ENCODE results near the gene CAMKK1.
"Not testable (repeated sequence)": the region's sequence is repeated elsewhere in the genome, so short reads cannot be mapped to it uniquely, and the experiment has no call there.

The CAMKK1 gene

DNA sequence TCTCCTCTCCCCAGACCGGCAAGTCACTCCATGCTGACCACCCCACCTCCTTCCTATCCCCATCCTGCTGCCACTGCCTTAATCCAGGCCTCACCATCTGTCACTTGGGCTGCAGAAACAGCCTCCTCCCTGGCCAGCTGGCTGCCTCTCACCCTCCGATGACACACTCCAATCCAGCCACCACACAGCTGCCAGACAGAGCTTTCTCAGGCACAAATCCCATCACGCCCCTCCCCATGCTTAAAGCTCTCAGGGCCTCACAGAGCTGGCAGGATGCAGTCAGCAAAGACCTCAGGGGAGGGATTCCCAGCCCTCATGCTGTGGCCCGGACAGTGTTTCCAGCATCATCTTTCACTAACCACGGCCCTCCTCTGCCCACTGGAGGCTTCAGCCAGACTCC is 13.7 kb downstream of the CAMKK1 start:
- no peak for DNase-seq (ENCODE audit: low read depth in 2 of 2)

DNA sequence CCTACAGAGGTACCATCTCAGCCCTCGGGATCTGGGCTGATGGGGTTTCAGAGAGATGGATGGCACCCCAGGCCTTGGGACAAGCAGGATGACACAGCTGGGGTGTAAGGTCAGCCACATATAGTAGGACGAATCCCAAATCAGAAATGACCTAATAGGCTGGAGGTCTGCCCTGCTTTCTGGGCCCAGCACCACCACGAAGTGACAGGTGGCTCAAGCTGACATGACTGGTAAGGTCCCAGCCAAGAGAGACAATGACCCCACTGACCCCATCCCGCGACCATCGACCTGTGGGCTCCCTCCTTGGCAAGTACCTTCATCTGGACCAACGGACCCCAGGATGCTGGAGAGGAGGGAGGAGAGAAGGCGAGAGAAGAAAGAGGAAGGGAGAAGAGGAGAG is 15.6 kb downstream of the CAMKK1 start:
- no peak for DNase-seq (ENCODE audit: low read depth in 2 of 2)

DNA sequence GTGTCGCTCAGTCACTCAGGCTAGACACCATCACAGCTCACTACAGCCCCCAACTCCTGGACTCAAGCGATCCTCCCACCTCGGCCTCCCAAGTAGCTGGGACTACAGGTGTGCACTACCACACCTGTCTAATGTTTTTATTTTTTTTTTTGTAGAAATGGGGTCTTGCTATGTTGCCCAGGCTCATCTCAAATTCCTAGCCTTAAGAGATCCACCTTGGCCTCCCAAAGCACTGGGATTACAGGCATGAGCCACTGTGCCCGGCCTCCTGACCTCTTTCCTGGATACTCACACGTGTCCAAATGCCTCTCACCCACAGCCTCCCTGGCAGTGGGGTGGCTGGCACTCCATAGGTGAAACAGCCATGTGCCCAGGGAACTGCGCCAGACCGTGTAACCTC is 17.5 kb downstream of the CAMKK1 start:
- no peak for DNase-seq (ENCODE audit: low read depth in 2 of 2)

DNA sequence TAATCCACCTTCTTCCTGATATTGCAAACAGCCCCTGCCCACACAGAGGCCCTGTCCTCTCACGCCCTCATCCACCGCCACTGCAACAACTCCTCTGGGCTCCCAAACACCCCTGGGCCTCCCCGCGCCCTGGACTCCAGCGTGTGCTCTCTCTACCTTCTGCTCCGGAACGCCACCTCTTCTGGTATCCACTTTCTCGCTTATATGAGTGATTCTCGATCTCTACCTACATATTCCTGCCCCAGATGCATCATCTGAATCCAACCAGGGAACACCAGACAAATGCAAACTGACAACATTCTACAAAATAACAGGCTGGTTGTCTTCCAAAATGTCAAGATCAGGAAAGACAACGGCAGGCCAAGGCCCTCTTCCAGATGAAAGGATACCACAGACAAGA is 19.0 kb downstream of the CAMKK1 start:
- DNase-seq (ENCODE audit: low read depth in 2 of 2) = no peak

DNA sequence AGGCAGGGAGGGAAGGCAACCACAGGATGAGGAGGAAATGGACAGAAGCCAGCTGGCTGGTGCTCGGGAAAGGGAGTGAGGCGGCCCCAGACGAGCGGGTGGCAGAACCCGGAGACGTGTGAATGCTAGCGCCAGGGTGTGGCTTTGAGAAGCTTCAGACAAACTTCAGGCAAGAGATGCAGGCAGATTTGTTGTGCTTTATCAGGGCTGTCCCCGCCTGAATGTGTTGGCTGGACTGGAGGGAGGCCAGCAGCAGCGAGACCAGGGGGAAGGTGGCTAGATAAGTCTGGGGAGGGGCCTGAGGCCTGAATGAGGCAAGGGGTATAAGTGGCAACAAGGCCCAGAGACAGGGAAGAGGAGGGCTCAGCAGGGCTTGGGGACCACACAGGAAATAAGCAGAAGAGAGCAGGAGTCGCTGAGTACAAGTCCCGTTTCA is 22.0 kb downstream of the CAMKK1 start:
- no peak for DNase-seq (ENCODE audit: low read depth in 2 of 2)

DNA sequence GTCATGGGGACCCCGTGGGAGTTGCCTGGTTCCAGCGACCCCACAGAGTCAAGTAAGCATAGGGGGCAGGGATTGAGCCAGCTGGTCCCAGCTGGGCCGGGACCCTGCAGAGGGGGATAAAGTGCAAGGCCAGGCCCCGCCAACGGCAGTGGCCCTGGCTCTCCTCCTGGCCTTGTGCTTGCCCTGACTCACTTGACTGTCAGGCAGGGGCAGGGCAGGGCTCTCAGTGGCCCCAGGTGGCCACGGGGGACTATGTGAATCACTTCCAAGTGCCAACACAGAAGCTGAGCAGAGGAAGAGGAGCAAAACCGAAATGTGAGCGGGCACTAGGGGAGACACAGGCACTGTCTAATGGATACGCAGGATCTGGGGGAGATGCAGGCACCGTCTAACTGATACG is 25.2 kb downstream of the CAMKK1 start:
- DNase-seq (ENCODE audit: low read depth in 2 of 2) = no peak

DNA sequence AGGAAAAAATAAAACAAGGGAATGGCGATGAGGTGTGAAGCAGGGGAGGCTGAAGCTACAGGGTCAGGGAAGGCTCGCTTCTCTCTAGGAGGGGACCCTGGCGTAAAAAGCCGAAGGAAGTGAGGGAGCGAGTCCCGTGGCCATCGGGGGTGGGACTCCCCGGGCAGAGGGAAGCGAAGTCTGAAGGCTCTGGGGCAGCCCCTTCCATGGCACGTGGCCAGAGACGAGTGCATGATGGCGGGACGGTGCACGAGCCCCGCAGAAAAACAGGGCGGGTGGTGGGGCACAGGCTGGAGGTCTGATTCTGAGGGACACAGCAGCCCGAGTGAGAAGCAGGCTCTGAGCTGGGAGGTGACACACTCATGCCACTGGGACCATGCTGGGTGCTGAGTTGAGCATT is 25.7 kb downstream of the CAMKK1 start:
- DNase-seq (ENCODE audit: low read depth in 2 of 2) = no peak

DNA sequence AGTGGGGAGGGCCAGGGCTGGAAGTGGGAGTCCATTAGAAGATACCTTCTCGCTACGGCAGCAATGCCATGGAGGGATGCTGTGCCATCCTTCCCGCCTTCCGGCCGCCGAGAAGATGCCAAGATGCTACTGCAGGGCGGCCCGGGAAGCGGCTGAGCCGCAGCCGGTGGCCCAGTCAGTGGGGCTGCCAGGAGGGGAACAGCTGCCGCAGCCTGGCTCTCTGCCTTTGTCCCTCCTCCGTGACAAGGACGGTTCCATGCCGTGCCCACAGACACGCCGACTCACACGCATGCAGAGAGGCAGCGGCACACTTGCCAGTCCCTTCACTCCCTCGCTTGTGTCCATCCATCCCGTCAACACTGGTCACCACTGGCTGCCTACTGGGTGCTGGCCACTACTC is 26.6 kb downstream of the CAMKK1 start:
- DNase-seq (ENCODE audit: low read depth in 2 of 2) = no peak

DNA sequence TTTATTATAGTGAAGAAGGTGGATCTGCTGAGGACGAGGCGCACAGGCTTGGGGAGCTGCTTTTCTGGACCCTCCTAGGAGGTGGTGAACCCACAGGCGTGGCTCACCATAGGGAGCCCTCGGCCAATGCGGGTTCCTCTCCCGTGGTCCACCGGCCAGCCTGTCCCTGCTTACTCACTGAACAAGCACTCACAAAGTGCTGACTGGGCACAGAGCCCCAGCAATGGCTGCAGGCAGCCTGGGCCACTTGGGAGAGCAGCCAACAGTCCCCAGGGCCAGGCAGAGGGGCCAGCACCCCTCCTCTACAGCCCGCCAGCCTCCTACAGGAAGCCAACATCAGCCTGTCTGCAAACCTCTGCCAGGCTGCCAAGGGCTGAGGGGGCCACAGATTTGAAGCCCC is 27.7 kb downstream of the CAMKK1 start:
- DNase-seq (ENCODE audit: low read depth in 2 of 2) = no peak

DNA sequence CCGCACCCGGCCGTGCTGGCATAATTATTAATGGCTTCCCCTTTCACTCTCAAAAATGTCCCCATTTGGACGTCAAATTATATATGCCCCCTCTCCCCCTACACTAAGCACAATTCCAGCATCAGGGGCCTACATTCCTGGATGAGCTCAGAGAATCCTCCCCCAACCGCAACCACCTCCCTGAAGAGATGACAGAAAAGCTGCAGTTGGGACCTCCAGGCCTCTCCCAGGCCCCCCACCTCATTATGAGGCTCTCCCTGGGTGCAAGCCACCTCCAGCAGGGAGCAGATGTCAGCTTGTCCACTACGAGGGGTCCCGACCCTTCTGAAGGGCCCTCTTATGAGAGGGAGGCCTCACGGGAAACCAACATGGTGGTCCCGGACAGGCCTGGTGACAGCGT is 28.3 kb downstream of the CAMKK1 start:
- no peak for DNase-seq (ENCODE audit: low read depth in 2 of 2)

DNA sequence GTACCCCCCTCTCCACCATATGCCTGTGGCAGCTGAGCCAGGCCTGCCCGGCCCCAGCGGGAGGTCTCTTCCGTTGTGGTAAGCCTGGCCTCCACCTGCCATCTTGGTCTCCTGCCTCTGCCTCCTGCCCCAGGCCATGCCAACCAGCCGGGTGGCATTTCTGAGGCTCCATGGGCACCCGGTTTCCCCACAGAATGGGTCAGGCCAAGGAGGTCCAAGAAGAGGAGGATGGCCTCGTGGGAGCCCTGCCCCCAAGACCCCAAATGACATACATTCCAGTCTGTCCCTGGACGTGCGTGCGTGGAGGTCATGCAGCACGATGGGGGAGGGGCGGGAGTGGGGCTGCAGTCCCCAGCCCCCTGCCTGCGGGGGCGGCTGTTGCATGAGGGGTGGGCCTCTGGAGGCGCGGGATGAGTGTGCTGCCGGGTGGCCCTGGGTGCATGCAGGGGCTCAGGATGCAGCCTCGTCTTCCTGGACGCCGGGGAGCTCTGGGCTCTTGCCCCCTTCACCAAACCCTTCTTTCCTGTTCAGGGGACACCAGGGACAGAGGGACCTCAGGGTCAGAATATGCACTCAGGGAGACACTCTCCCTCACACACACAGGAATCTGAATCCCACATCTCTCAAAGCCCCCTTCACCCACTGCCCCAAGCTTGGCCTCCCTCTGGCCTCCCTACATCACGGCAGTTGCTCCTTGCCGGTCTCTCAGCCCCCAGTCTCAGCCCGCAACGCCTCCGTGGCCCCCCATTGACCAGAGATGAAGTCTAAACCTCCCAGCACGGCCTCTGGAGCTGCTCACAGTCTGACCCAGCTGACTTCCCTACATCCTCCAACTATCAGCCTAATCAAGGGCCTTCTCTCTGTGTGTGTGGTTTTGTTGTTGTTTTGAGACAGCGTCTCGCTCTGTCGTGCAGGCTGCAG is 30.8 kb downstream of the CAMKK1 start:
- no peak for DNase-seq (ENCODE audit: low read depth in 2 of 2)

DNA sequence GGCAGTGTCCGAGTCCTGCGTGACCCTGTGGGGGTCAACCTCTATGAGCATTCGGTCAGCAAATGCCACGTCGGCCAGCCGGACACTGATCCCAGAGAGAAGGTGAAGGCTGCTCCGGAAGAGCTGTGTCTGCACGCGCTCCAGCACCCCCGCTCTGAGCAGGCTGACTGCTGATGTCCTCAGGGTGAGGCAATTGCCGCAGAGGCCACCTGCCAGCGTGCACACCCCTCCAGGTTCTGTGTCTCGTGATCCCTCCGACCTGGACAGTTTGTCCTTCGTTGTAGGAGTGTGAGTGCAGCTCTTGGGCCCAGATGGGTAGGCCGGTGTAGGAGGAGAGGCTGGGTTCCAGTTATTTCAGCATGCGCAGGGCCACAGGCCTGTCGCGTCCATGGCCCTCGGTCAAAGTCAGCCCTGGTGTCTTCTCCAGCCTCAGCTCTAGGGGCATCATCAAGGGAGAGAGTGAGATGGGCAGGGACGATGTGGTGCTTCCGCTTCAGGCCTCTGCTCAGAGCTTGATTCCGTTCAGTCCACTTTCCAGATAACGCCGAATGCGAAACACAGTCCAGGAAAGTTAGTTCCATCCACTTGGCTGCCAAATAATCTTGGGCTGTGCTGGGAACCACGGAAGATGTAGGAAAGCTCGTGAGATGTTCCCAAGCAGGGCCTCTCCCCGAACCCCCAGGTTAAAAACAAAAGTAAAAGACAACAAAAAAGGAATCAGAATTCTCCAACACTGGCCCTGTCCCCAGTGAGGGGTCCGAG is 31.7 kb downstream of the CAMKK1 start:
- no peak for DNase-seq (ENCODE audit: low read depth in 2 of 2)

DNA sequence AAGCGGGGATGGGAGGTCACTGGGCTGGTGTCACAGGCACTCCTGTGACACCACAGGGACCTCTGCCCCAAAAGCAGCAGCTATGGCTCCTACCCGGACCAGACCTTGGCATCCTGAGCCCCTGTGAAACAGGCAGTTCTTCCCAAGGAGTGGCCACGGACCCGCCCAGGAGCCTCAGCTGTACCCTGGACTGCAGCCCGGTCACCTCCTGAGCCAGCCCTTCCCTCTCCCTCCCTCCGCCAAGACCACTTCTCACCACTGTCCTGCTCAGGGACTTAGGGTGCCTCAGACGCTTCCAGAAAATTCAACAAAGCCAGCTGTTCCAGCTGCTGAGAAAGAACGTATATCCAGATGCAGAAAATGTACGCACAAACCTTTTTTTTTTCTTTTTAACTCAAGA is 32.9 kb downstream of the CAMKK1 start:
- DNase-seq (ENCODE audit: low read depth in 2 of 2) = no peak

DNA sequence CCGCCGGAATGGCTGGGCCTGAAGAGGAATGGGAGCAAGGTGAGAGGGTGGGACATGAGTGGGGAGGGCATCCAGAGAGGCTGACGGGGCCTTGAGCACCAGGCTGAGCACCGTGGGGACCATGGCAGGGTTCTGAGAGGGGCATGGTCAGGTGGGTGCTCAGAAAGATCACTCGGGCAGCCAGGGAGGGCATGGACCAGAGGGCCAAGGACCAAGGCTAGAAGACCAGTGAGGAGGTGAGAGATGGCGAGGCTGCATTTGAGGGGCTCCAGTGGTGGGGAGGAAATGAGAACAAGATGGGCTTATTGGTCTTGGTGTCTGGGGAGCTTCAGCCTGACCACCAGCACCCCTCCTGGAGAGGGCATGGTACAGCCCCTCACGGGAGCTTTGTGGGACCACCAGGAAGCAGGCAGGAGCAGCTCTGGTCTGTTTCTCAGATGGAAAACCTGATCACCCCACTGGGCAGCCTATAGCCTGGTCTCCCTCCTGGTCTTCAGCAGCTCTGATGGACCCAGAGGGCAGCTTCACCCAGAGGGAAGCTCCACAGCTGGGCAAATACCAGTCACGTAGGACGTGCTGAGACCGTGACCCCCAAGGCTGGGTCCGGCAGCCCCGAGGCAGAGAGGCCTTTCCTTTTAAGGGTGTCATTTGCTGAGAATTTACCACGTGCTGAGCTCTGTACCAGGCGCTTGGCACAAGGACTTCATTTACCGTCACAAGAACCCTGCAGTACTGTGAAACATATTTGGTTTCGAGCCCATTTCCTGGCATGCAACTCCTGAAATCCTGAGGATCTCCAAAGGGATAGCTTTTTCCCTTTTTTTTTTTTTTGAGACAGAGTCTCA is 35.4 kb downstream of the CAMKK1 start:
- DNase-seq (ENCODE audit: low read depth in 2 of 2) = no peak

DNA sequence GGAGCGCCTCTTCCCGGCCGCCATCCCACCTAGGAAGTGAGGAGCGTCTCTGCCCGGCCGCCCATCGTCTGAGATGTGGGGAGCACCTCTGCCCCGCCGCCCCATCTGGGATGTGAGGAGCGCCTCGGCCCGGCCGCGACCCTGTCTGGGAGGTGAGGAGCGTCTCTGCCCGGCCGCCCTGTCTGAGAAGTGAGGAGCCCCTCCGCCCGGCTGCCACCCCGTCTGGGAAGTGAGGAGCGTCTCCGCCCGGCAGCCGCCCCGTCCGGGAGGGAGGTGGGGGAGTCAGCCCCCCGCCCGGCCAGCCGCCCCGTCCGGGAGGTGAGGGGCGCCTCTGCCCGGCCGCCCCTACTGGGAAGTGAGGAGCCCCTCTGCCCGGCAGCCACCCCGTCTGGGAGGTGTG is 38.6 kb downstream of the CAMKK1 start:
- DNase-seq (ENCODE audit: low read depth in 2 of 2) = not testable (repeated sequence)

DNA sequence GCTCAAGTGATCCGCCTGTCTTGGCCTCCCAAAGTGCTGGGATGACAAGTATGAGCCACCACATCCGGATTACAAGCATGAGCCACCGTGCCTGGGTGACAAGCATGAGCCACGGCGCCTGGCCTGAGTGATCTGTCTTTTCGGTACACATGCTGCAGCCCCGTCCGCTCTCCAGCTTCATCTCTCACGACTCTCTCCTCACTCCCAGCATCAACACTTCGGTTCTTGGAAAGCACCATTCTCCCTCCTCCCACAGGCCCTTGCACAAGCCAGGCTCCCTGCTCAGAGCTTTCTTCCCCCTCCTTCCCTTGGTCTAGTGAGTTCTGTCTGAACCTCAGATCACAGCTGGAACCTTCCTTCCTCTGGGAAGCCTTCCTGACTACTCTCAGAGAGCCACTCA is 40.3 kb downstream of the CAMKK1 start:
- DNase-seq (ENCODE audit: low read depth in 2 of 2) = no peak

DNA sequence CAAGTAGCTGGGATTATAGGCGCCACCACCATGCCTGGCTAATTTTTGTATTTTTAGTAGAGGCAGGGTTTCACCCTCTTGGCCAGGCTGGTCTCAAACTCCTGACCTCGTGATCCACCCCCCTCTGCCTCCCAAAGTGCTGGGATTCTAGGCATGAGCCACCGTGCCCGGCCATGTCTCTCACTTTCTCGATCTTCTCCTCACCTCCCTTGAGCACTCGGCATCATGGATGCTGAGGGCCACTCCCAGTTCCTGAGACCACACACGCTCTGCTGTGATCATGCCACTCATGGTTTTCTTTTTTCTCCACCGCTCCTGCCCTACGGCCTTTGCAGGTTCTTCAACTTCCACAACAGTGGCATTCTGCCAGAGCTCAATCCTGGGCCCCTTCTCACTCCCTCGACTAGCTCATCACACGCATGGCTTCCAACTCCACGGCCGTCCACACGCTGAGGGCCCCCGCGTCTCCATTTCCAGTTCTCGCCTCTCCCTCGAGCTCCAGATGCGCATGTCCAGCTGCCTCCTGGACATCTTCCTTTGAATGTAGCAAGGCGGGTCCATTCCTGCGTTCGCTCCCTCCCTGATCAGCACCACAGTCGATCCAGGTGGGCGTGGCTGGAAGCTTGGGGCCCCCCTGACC is 41.3 kb downstream of the CAMKK1 start:
- DNase-seq (ENCODE audit: low read depth in 2 of 2) = no peak

DNA sequence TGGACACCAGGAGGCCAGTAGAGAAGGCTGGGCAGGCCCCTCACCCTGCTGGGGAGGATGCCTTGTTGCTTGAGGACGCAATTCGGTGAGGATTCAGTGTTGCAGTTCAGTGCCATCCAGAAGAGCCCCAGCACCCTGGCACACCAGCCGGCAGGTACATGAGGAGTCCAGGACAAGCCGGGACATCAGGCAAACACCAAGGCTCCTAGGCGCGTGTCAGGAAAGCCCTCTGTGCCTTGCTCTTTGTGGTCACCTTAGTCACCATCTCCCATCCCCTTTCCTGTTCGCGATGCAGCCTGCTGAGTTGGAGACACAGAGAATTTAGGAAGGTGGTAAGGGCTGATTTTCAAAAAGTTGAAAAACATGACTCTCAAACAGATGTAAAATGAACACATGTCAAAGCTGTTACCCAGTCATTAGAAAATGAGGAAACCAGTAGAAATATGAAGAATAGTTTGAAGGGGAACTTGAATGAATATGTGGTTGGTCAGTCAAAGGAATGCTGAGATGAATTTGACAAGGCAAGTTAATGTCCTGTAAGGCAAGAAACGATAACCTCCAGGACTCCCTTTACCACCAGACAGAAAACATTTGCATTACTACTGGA is 44.5 kb downstream of the CAMKK1 start:
- DNase-seq (ENCODE audit: low read depth in 2 of 2) = no peak

DNA sequence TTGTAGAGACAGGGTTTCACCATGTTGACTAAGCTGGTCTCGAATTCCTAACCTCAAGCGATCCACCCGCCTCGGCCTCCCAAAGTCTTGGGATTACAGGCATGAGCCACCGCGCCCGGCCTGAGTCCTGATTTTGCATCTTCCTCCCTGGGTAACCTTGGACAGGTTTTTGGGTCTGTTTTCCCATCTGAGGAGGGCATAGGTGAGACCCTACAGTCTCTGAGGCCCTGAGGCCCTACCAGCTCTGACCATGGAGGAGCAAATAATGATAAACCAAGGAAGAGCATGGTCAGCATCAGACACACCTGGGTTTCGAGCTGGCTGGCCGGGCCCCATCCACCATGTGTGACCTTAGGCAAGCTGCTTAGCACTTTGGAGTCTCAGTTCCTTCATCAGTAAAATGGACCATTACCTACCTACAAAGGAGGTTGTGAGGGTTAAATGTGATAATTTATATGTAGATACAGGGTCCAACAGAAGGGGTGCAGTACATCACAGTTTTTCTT is 45.6 kb downstream of the CAMKK1 start:
- DNase-seq (ENCODE audit: low read depth in 2 of 2) = no peak

DNA sequence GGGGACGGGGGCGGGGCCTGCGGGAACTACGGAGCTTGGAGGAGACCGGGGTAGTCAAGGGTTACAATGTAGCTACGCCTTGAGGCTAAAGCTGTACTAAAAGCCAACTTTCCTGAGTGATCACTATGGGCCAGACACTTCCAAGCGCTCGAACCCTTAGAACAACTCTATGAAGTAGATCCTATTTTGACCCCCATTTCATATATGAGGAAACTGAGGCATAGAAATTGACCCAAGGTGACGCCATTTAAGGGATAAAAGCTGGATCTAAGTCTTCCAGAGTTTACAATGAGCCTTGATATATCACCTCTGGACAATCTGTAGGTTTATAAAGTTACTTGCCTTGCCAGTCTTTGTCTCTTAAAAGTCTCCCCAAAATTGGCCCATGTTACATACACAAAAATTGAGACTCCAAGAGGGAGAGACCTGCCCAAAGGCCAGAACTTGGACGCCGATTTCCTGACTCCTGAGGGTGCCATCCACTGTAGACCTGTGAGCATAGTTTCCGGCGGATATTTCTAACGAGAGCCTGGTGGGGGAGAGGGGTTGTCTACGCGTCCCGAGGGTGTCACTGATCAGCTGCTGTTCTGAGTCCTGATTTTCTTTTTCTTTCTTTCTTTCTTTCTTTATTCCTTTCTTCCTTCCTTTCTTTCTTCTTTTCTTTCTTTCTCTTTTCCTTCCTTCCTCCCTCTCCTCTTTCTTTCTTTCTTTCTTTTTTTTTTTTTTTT is 46.3 kb downstream of the CAMKK1 start:
- DNase-seq (ENCODE audit: low read depth in 2 of 2) = no peak
